ENCODE data around the gene CCDC180. TPM values are rescaled to one million over a fixed set of nuclear protein-coding genes. Genes with fewer than 3 reads are reported as not detected.

CCDC180 gene
- total and polyA plus RNA-seq, 2 experiments from 2014 or later = 5.1 to 15.7 TPM

DNA sequence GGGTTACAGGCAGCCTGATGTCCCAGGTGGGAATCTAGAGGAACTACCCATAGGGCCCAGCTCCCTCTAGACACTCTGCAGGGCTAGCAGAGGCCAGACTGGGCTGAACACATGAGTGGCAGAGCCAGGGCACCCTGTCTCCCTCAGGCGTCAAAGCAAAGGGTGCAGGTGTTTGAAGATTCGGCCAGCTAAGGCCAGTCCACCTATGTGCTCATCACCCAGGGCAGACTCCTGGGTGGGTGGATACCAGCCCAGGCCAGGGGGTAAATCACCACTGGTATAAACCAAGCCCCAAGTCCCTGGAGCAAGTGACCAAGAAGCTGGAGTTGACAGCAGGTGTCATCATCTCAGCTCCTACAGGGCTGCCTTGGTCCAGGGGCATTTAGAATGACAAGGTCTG is 3.4 kb downstream of the CCDC180 start:
- Histone ChIP-seq H3K27me3 (no peaks in the 10 kb centered on the region), H3K4me1 (ENCODE audit: low read depth) (no peaks in the 10 kb centered on the region), H3K36me3 (no peaks in the 10 kb centered on the region)

GRCh38 chr9:97311798-97312500 is 4.5 kb downstream of the CCDC180 start:
- no peaks in the 10 kb centered on the region for H3K27me3 ChIP-seq
- H3K4me3 ChIP-seq = no peak overlapping the region
- H3K4me1 ChIP-seq (ENCODE audit: low read depth) = no peaks in the 10 kb centered on the region
- H3K9me3 ChIP-seq (ENCODE audit: low read depth) = no peaks in the 10 kb centered on the region
- no peak for DNase-seq (ENCODE audit: low read depth in 1 of 2, low spot score in 1 of 2)
- H3K27ac ChIP-seq = no peak overlapping the region
- TF ChIP-seq CTCF (IDR thresholded peaks at IDR 0.05; ENCODE audit: low read depth, low read length) = no peak
- H3K36me3 ChIP-seq = no peaks in the 10 kb centered on the region

More for the DNA sequence above, 3.4 kb downstream of the CCDC180 start:
- Histone ChIP-seq H3K9me3 (ENCODE audit: low read depth) (no peaks in the 10 kb centered on the region), H3K4me3 (no peak overlapping the region), H3K27ac (no peak overlapping the region)
- DNase-seq (ENCODE audit: low read depth in 1 of 2, low spot score in 1 of 2) = no peak
- TF ChIP-seq CTCF (IDR thresholded peaks at IDR 0.05; ENCODE audit: low read depth, low read length) = no peak

DNA sequence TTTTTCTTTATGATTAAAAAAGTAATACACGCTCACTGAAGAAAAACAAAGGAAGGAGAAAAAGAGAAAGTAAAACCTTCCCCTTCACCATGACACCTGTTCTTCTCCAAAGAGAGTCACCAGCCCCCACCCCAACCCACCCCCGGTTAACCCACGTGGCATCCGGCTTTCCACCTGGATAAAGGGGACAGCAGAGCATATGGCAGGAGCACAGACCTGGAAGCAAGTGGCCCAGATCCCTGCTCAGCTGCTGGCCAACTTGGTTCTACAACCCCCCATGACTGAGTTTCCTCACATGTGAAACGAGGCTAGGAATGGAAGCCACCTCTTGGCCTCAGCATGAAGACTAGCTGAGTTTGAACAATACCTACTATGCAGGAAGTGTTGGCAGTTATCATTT is 5.1 kb downstream of the CCDC180 start:
- no peak overlapping the region for H3K27ac ChIP-seq
- H3K9me3 ChIP-seq (ENCODE audit: low read depth) = no peaks in the 10 kb centered on the region
- DNase-seq (ENCODE audit: low read depth in 1 of 2, low spot score in 1 of 2) = no peak
- no peak overlapping the region for H3K4me3 ChIP-seq
- TF ChIP-seq CTCF (IDR thresholded peaks at IDR 0.05; ENCODE audit: low read depth, low read length) = no peak
- no peaks in the 10 kb centered on the region for H3K4me1 ChIP-seq (ENCODE audit: low read depth)
- no peaks in the 10 kb centered on the region for H3K27me3 ChIP-seq
- no peaks in the 10 kb centered on the region for H3K36me3 ChIP-seq

DNA sequence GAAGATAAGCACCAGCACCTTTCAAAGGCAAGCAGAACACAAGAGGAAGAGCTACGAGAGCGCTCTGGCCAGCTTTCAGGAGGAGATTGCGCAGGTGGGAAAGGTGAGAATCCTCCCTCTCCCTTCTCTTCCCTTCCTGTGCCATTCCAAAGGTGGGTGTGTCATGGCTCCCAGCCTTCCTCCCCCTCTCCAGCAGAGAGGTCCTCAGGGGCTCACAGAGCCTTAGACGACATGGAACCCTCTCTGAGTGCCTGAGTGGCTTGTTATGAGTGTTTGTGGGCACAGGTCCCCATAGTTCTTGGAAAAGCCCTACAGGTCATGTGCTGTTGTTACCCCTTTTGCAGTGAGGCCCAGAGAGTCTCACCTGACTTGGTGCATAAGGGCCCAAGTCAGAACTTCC is 5.8 kb downstream of the CCDC180 start:
- no peaks in the 10 kb centered on the region for H3K9me3 ChIP-seq (ENCODE audit: low read depth)
- H3K27me3 ChIP-seq = no peaks in the 10 kb centered on the region
- no peak for TF ChIP-seq CTCF (IDR thresholded peaks at IDR 0.05; ENCODE audit: low read depth, low read length)
- H3K36me3 ChIP-seq = no peaks in the 10 kb centered on the region
- DNase-seq (ENCODE audit: low read depth in 1 of 2, low spot score in 1 of 2) = no peak
- no peak overlapping the region for H3K27ac ChIP-seq
- H3K4me3 ChIP-seq = no peak overlapping the region
- H3K4me1 ChIP-seq (ENCODE audit: low read depth) = no peaks in the 10 kb centered on the region

GRCh38 chr9:97313746-97314145 is 6.3 kb downstream of the CCDC180 start:
- no peaks in the 10 kb centered on the region for H3K9me3 ChIP-seq (ENCODE audit: low read depth)
- H3K27ac ChIP-seq = no peak overlapping the region
- H3K36me3 ChIP-seq = no peaks in the 10 kb centered on the region
- H3K27me3 ChIP-seq = no peaks in the 10 kb centered on the region
- H3K4me1 ChIP-seq (ENCODE audit: low read depth) = no peaks in the 10 kb centered on the region
- DNase-seq (ENCODE audit: low read depth in 1 of 2, low spot score in 1 of 2) = no peak
- no peak overlapping the region for H3K4me3 ChIP-seq
- no peak for TF ChIP-seq CTCF (IDR thresholded peaks at IDR 0.05; ENCODE audit: low read depth, low read length)
